ENCODE results near the gene REEP2.

The REEP2 gene

DNA sequence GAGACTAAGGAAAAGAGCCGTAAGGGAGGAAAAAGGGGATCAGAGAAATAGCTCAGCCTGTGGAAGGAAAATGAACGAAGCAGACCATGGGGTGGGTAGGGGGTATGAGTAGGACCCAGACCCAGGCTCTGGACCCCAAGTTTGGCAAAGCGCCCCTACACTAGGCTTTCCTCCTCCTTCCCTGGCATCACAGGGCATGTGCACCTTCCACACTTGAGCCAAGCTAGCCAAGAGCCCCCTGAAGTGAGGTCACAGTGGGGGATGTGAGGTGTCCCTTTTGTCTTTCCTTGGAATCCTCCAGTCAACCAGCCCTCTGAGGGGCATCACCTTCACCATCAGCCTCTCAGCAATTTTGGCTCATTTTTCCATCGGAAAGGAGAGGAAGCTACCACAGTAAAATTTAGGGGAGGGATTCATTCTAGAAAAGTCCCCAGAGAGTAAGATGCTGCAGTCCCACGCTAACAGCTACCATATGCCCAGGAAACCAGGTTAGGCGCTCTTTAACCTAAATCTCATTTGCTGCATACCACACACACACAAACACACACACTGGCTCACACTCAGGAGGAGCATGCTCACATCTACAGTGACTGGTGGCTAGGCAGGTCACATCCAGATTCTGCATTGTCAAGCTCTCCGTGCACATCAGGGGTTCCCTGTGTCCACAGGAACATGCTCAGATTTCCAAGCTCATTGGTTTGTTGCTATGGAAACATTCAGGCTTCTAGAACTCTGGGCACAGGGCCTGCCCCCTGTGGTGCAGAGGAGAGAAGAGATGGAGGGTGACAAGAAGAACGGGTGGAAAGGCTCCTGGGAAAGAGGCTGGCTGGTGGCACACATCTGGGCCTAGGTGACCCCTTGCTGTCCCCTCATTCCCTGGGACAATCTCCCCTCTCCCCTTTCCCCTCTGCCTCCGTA lies 9.9 kb downstream of the REEP2 start:
- no peak for DNase-seq

DNA sequence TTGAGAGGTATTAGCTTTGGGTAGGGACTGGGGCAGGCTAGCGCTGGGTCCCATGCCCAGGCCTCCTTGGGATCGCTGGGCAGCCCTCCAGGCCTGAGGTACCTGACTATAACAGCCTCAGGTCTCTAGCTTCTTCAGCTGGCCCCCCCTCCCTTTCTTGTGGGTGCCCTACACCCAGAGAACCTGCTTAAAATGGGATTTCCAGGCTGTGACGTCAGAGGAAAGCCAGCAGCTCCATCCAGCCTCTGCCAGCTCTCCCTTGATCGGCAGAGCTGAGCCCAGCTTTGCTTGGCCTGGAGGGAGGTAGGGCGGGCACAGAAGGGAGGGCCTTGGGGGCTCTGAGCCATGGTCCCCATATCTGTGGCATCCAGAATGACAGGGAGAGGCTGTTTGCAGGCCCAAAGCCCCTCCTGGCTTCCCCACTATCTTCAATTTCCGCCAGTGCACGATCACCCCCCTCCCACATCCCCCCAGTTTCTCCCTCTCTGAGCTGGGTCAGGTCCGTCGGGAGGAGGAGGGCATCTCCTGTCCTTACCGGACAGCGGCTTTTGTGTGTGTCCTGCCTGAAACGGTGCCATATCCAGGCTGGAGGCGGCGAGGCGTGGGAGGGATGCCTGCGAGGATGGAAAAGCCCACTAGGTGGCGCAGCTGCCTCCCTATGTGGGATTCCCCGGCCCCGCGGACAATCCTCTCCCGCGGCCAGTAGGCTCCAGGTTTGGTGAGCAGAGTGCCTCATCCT lies 10.8 kb downstream of the REEP2 start:
- peak; percentile 84 for DNase-seq

DNA sequence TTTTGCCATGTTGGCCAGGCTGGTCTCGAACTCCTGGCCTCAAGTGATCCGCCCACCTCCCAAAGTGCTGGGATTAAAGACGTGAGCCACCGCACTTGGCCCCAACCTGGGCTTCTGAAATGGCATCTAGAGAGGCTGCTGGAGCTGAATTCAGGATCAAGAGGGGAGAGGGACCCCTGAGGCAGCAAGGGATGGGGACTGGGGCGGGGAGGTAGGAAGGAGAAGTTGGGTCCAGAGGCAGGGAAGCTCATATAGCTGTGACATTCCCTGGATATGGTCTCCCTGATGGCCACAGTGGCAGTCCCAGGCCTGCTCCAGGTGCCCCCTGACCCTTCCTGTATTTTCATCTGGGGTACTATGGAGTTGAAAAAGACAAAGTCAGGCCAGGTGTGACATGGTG lies 12.1 kb downstream of the REEP2 start:
- DNase-seq, result no peak

DNA sequence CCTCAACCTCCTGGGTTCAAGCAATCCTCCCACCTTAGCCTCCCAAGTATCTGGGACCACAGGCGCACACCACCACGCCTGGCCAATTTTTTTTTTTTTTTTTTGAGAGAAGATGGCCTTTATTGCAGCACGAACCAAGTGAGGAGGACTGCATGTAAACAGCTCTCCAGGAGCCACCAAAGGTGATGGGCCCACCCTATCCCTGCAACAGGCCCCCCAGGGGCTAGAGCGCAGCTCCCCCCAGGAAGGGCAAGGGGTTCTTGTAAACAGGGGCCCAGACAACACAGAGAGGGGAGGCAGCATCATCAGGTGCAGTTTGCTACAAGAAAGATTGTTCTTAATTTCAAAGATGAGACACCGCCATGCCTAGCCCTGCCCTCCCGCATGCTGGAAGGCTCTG lies 13.9 kb downstream of the REEP2 start:
- no peak for DNase-seq

DNA sequence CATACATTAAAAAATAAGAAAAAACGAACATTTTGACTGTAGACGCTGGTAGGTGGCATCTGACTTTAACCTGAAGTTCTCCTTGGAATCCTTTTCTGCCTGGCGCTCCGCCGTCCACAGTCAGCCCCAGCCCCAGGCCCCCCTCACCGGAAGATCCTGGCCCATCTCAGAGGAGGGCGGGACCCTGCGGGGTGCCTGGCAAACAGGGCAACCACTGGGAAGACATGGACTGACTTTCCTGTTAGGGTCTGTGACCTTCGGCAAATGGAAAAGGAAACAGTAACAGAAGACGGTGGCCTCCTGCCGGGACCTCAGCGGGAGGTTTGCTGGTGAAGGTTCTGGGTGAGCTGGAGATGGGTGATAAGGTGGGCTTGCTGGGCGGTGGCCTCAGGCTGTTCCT lies 14.7 kb downstream of the REEP2 start:
- DNase-seq, result no peak

DNA sequence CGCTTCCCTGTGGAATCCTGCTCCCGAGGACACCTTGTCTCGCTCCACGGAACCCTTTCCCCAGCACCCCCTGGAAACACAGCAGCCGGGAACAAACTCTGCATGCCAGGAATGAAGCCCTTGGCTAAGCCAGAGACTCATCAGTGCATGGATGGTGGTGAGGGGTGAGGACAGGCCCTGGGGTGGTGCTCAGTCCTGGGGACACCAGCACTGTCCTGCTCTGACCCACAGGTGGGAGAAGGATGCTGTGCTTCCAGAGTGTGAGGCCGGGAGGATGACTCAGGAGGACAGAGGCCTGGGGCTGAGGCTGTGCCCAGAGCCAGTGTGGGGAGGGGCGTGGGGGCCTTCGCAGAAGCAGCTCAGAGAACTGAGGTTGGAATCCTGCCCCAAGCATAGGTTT lies 15.3 kb downstream of the REEP2 start:
- DNase-seq, result no peak

DNA sequence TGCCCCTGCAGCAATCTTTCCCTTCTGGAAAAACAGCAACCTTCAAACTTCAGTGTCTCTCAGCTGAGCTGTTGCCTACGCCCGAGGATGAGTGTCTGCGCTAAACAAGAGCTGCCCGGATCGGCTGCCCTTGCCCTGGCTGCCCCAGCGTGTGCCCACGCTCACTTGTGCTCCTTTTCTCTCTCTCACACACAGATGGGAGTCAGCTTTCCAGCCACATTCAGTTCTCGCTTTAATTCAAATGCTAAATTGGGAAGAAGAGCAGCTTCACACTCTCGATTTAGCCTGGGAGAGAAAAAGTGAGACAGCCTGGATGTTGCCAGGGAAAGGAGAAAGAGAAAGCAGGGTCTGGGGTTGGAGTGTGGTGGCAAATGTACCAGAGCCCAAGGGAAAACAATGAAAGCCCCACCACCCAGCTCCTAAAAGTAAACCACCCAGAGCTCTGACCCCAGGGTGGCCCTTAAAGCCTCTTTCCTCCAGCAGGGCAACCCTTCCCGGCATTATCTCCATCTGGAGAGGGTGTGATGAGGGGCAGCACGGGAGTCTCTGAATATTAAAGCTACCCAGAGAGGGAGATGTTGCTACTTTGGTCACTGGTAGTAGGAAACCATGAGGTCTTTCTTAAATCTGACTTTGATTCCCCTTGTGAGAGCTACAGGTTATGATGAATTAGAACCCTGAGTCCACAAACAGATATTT lies 16.5 kb downstream of the REEP2 start:
- no peak for DNase-seq

DNA sequence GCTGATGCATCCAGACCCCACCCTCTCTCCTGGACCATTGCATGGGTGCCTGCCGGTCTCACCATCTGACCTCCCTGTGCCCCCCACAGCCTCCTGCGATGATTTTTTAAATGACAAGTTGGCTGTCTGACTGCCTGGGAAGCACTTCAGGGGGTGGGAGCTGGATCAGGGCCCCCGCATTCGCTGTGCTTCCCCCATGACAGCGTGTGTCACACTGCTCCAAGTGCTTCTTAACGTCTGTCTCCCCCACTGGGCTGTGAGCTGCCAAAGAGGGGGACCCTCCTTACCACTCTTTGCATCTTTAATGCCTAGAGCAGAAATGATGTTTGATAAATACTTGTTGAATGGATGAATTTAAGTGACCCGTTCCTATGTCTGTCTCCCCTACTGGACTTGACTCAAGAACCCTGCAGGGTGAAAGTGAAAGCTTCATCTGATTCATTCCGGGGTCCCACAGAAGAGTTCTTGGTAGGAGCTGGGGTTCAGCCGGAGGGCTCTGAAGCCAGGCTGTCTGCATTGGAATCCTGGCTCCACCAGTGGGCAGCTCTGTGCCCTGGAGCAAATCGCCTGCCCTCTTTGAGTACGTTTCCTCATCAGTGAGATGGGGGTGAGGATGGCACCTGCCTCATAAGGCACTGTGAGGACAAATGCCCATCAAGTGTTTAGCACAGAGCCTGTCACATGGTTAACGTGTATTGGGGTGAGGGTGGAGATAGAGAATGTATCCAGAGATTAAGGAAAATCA lies 18.8 kb downstream of the REEP2 start:
- no peak for DNase-seq

DNA sequence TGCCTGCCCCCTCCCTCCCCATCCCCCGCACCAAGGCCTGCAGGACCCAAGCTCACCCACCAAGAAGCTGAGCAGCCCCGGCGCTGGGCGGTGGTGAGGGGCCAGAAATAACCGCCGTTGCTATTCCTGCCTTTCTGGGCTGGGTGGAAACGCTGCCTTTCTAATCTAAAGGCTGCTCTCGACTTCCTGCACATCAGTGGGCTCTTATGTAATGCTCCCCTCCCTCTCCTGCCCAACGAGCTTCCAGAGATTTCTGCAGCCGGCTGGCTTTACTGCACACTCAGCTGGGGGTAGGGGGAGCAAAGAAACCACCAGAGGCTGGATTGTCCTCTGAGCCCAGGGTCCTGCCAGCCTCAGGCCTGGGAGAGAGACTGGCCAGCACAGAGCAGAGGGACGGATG lies 19.5 kb downstream of the REEP2 start:
- DNase-seq, result no peak

DNA sequence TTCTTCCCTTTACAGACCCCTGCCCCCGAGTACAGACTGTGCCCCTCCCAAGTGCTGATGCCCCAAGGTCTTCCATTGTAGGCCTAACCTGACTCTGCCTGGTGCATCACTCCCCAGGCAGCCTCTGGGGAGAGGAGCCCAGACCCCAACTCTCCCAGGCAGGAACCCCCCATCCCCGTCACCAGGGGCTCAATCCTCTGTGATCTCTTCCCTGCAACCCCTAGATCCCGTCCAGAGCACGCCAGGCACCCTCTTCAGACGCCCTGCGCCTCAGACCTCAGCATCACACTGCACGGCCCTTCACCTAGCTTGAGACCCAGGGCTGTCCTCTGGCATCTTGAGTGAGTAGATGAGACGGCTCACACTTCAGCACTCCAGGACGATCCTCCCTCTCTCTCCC lies 20.0 kb downstream of the REEP2 start:
- no peak for DNase-seq

DNA sequence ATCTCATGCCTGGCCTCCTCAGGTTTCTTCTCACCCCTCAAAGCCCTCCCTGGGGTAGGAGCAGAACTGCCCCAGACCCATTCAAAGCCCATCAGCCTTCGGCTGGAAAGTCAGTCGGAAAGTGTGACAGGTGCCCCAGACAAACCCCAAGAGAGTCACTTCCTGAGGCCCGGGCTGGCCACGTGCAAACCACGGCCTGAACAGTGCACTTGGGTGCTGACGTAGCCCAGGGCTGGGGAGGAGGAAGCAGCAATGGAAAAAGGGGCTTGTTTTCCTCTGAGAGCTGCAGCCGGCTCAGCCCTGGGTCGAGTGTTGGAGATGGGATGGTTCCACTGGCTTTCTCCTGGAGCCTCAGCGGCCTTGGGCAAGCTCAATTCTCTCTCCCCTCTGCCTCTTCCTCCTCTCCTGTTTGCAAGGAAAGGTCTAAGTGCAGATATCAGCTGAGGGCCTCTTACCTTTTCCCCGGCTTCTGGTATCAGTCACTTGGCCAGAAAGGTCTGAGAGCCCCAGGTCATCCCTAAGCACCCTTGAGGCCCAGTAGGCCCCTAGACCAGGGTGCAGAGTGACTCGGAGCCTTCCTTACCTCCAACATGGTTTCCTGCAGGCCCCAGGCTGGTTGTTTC lies 20.6 kb downstream of the REEP2 start:
- no peak for DNase-seq

DNA sequence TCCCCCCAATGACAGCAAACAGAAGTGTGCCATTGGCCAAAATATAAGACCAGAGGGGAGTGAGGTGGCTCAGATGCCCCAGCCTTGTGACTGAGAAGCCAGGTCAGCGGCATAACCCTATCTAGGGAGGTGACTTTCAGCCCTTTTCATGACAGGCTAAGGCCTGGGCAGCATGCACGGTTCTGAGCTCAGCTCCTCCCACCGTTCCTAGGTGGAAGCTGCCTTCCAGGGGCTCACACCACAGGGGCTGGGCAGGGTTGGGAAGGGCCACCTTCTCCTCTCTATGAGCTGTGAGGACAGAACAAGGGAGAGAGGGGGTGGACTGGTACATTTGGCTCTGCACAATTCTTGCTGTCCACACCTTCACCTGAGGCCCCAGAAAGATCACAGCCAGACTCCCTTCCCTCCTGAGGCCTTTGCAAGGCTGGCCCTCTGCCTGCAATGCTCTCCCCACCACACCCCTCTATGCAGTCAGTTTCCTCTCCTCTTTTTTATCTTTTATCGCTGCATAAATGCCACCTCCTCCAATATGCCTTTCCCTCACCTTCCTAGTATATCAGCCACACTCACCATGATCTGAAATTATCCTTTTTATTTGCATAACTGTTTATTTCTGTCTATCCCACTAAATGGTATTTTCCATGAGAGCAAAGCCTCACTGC lies 21.3 kb downstream of the REEP2 start:
- DNase-seq, result no peak

DNA sequence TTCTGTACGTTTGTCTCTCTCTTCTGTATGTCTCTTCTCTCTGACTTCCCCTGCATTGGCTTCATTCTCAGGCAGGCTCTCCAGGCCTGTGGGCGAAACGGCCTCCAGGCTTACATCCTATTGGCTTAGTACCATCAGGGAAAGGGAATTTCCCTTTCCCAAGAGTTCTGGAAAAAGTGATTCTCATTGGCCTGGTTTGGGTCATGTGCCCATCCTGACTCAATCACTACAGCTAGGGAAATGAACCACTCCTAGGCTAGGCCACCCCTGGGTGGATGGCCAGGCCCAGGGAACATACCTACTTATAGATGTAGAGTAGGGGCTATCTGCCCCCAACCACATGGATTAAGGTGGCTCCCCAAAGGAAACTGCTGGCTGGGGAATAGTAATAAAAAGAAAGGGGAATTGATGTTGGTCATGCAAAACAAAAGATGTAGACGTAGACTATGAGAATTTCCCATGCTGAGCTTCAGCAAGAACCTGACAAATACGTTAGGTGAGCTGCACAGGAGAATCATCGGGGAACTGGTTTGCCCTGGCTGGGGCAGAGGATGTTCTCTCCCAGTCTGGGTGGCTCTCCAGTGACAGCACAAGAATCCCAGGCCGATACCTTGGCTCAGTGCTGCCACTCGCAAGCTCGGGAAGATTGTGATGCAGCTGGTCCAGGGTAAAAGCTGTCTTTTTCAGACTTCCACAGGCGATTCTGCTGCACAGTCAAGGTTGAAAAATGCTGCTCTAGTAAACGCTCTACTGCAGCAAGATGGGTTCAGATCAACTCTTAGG lies 22.7 kb downstream of the REEP2 start:
- DNase-seq, result no peak

DNA sequence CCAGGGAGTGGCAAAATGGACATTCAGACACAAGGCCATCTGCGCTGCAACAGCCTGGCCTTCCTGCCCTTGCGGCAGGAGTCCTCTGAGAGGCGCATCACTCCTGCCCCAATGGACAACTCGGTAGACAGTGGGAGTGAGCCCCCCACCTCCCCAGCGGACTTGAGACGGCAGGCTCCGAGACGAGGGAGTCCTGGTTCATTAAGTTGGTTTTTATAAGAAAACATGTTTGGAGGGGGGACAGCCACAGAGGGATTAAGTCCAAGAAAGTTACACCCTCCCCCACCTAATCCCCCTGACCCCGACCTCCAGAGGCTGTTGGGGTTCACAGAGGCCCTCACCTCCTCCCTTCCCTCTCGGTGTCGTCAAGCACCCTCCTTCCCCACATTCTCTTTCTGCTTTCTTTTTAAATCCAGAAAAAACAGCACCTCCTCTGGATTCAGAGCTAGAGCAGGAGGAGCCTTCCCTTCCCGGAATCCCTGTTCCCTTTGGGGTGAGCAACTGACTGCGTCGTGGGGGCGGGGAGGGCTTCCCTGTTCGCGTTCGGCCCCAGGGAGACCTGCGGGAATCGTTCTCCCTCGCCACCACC lies 24.7 kb downstream of the REEP2 start:
- DNase-seq, result no peak

DNA sequence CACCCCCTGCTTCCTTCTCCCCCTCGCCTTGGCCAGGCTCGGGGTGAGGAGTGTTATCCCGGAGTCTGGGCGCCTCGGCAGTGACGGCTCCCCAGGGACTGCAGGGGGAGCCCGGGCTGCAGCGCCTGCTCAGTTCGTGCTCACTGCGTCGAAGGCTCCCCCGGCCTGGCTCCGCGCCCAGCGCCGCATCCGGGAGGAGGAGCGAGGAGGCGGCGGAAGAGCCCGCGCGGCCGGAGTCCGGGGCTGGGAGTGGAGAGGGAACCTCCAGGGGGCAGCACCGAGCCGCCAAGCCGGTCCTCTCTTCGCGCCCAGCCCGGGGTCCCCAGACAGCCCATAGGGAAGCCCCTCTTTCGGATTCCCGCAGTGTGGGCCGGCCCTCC lies 25.1 kb downstream of the REEP2 start:
- peak; percentile 97 for DNase-seq

DNA sequence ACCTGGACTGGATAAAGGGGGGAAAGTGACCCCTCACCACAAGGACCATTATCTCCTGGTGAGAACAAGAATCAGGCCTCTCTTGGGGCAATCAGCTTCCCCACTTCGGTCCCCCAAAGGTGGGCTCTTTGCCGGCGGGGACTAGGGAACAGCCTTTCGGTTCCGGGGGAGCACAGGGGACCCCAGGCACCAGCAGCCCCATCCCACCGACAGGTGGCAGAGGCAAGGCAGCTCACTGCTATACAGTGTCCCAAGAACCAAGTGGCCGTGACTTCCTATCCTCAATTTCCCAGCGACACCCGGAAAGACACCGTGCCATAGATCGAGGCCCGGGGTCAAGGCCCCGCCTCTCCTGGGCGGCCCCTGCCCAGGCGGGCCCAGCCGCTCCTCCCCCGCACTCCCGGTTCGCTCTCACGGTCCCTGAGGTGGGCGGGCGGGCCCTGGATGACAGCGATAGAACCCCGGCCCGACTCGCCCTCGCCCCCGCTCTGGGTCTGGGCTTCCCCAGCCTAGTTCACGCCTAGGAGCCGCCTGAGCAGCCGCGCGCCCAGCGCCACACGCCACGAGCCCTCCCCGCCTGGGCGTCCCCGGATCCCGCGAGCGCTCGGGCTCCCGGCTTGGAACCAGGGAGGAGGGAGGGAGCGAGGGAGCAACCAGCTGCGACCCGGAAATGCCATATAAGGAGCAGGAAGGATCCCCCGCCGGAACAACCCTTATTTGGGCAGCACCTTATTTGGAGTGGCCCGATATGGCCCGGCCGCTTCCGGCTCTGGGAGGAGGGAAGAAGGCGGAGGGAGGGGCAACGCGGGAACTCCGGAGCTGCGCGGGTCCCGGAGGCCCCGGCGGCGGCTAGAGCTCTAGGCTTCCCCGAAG lies 25.8 kb downstream of the REEP2 start:
- peak; percentile 98 for DNase-seq

DNA sequence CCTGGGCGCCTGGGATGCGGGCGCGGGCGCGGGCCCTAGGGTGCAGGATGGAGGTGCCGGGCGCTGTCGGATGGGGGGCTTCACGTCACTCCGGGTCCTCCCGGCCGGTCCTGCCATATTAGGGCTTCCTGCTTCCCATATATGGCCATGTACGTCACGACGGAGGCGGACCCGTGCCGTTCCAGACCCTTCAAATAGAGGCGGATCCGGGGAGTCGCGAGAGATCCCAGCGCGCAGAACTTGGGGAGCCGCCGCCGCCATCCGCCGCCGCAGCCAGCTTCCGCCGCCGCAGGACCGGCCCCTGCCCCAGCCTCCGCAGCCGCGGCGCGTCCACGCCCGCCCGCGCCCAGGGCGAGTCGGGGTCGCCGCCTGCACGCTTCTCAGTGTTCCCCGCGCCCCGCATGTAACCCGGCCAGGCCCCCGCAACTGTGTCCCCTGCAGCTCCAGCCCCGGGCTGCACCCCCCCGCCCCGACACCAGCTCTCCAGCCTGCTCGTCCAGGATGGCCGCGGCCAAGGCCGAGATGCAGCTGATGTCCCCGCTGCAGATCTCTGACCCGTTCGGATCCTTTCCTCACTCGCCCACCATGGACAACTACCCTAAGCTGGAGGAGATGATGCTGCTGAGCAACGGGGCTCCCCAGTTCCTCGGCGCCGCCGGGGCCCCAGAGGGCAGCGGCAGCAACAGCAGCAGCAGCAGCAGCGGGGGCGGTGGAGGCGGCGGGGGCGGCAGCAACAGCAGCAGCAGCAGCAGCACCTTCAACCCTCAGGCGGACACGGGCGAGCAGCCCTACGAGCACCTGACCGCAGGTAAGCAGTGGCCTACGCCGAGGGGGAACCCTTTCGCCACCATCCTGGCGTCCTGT lies 26.6 kb downstream of the REEP2 start, which contains the start of gene EGR1:
EGR1 (plus strand) TSS at position 219 of the 864 bp plus-strand sequence; CDS start at position 502, 283 bp downstream.
- DNase-seq, result peak; percentile 90

DNA sequence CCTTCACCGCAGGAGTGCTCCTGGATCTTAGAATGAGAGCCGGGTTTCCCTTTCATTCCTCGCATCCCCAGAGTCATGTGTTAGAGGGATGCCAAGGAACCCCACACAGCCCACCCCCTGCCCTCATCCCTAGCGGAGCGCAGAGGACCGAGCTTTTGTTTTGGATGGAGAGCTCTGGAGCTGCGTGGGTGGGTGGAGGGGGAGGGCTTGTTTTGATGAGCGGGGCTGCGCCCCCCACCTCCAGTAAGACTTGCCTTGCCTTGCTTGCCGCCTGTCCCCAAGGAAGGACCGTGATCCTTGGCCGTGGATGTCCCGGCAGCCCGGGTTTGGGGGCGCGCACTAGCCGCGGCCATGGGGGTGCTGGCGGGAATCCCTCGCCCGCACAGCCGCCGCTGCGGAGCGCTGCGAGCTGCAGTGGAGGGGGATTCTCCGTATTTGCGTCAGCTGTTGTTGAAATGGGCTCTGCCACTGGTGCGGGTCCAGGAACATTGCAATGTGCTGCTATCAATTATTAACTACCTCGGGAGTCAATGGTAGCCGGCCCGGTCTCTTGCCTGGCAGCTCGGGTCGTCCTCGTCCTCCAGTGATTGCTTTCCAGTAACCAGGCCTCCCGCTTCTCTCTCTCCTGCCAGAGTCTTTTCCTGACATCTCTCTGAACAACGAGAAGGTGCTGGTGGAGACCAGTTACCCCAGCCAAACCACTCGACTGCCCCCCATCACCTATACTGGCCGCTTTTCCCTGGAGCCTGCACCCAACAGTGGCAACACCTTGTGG lies 27.5 kb downstream of the REEP2 start:
- DNase-seq, result no peak
